A673 (cell line): Measurements from ENCODE around the gene GPR85. TPM values are rescaled to one million over a fixed set of nuclear protein-coding genes. Genes with fewer than 3 reads are reported as not detected.

Experiments
- BruUV-seq: library from RNA; stranded (reverse); fragments of 400-500 nt; replicated peaks from 2 replicates; lab custom pipeline; 2021; lab: Mats Ljungman, UMichigan
- CTCF ChIA-PET: fragments of 300-600 bp; sonication (Branson Sonifier 250); formaldehyde crosslinking; loops from one replicate; lab custom pipeline; 2022; ENCODE audit warnings: antibody characterized with exemption; lab: Charles Lee
- POLR2A ChIA-PET: fragments of 300-600 bp; sonication (Branson Sonifier 250); formaldehyde crosslinking; loops from one replicate; lab custom pipeline; 2022; ENCODE audit warnings: antibody characterized with exemption; ENCODE audit not compliant: low non-redundant PET; lab: Charles Lee
- DNase-seq: peaks from one replicate; pipeline ENCODE4 v3.0.0-alpha.2; 2015; ENCODE audit warnings: low spot score
- H3K27ac ChIP-seq: fragments of 200-600 bp; sonication (generic); 2 replicates; pipeline ENCODE4 v1.5.1; 2016; ENCODE audit warnings: mixed run types, low read depth, mild to moderate bottlenecking, mixed read lengths, antibody characterized with exemption, low read length; ENCODE audit not compliant: poor library complexity, severe bottlenecking
- H3K27me3 ChIP-seq: fragments of 200-600 bp; sonication (generic); replicated peaks from 2 replicates; pipeline ENCODE4 v1.6.1; 2017; ENCODE audit warnings: mixed run types, low read depth, mild to moderate bottlenecking, mixed read lengths, antibody characterized with exemption, low read length; ENCODE audit not compliant: insufficient read depth, poor library complexity
- H3K36me3 ChIP-seq: fragments of 200-600 bp; sonication (generic); 2 replicates; pipeline ENCODE4 v1.6.1; 2016; ENCODE audit warnings: mixed run types, mild to moderate bottlenecking, mixed read lengths, antibody characterized with exemption, low read length; ENCODE audit not compliant: insufficient read depth, poor library complexity, severe bottlenecking
- H3K4me1 ChIP-seq: fragments of 200-600 bp; sonication (generic); 2 replicates; pipeline ENCODE4 v1.6.1; 2017; ENCODE audit warnings: mixed run types, mild to moderate bottlenecking, mixed read lengths, antibody characterized with exemption, low read length; ENCODE audit not compliant: insufficient read depth, poor library complexity, severe bottlenecking
- H3K4me3 ChIP-seq: fragments of 200-600 bp; sonication (generic); 2 replicates; pipeline ENCODE4 v1.5.1; 2016; ENCODE audit warnings: low read depth, mixed run types, mild to moderate bottlenecking, mixed read lengths, low read length; ENCODE audit not compliant: poor library complexity, severe bottlenecking
- H3K9me3 ChIP-seq: fragments of 200-600 bp; sonication (generic); 2 replicates; pipeline ENCODE4 v1.6.1; 2016; ENCODE audit warnings: mixed run types, low read depth, mild to moderate bottlenecking, mixed read lengths, antibody characterized with exemption, low read length; ENCODE audit not compliant: poor library complexity, severe bottlenecking
- CTCF ChIP-seq: fragments of 300-800, 200-600 bp; sonication (generic); conservative IDR thresholded peaks from 2 replicates; pipeline ENCODE4 v1.5.1; 2017; ENCODE audit warnings: low read depth, mild to moderate bottlenecking, antibody characterized with exemption, low read length, moderate library complexity, mixed read lengths
- EZH2 ChIP-seq: fragments of 200-600 bp; sonication (generic); IDR thresholded peaks from 2 replicates; pipeline ENCODE4 v1.6.1; 2017; ENCODE audit warnings: borderline replicate concordance, low read depth, mild to moderate bottlenecking, mixed read lengths, antibody characterized with exemption, low read length; ENCODE audit not compliant: poor library complexity, severe bottlenecking
- intact Hi-C: fragments of 100-400 bp; cut with micrococcal nuclease; formaldehyde crosslinking; loops from one replicate; pipeline ENCODE4 v1.10.0; 2022; ENCODE audit not compliant: unreplicated experiment
- total RNA-seq: library from RNA; stranded (reverse); gene quantifications from 2 replicates; pipeline ENCODE4 v1.2.3, GENCODE V29; 2021

The GPR85 gene
- total RNA-seq, 1 experiment from 2014 or later = 0.32 TPM

- H3K27ac ChIP-seq = no peak overlapping the region
- intact Hi-C loops = no loop called here
- no peak for TF ChIP-seq EZH2
- TF ChIP-seq CTCF = 0 out of 2 replicates have a peak, but pooled peaks have one; percentile 19
- no peak overlapping the region for H3K4me3 ChIP-seq
- H3K4me1 ChIP-seq = peaks cover 2% of the 10 kb centered on the region
- DNase-seq = no peak
- H3K27me3 ChIP-seq = no peaks in the 10 kb centered on the region
- H3K36me3 ChIP-seq = no peaks in the 10 kb centered on the region
- BruUV-seq = no TSS peak
- ChIA-PET POLR2A (no interaction called here), CTCF (no interaction called here)
- H3K9me3 ChIP-seq = no peaks in the 10 kb centered on the region
Measured at GRCh38 chr7:113113912-113114311, 27.3 kb upstream of the GPR85 start.

- TF ChIP-seq CTCF (no peak), EZH2 (no peak)
- BruUV-seq = no TSS peak
- POLR2A ChIA-PET = no interaction called here
- Histone ChIP-seq H3K36me3 (no peaks in the 10 kb centered on the region), H3K27ac (no peak overlapping the region), H3K4me3 (no peak overlapping the region), H3K4me1 (no peaks in the 10 kb centered on the region), H3K27me3 (no peaks in the 10 kb centered on the region), H3K9me3 (no peaks in the 10 kb centered on the region)
- intact Hi-C loops = no loop called here
- CTCF ChIA-PET = no interaction called here
- DNase-seq = no peak
Measured at GRCh38 chr7:113109718-113110117, 23.1 kb upstream of the GPR85 start.

GRCh38 chr7:113100121-113100603, 13.5 kb upstream of the GPR85 start:
- ChIA-PET POLR2A (no interaction called here), CTCF (no interaction called here)
- no peaks in the 10 kb centered on the region for H3K9me3 ChIP-seq
- H3K27ac ChIP-seq = no peak overlapping the region
- intact Hi-C loops = no loop called here
- H3K4me3 ChIP-seq = no peak overlapping the region
- TF ChIP-seq EZH2 (no peak), CTCF (no peak)
- peaks cover 10% of the 10 kb centered on the region for H3K27me3 ChIP-seq
- H3K4me1 ChIP-seq = no peaks in the 10 kb centered on the region
- BruUV-seq = no TSS peak
- peak; percentile 17 for DNase-seq
- no peaks in the 10 kb centered on the region for H3K36me3 ChIP-seq
